EL (cell line): Measurements from ENCODE around the gene CYS1.
"Not testable (repeated sequence)": the region's sequence is repeated elsewhere in the genome, so short reads cannot be mapped to it uniquely, and the experiment has no call there.

Experiments
- DNase-seq: peaks from one replicate; pipeline ENCODE4 v3.0.0-alpha.2; 2016

CYS1 gene

GRCh38 chr2:10045561-10046355, 34.5 kb downstream of the CYS1 start:
- no peak for DNase-seq

- DNase-seq = peak; percentile 90
Measured at GRCh38 chr2:10043906-10044601, 36.2 kb downstream of the CYS1 start.

- peak; percentile 90 for DNase-seq
Measured at GRCh38 chr2:10043256-10043905, 36.8 kb downstream of the CYS1 start, which contains the start of gene KLF11. Gene KLF11 (plus strand): TSS chr2:10043550. CDS start chr2:10043717, 167 bp downstream.

- DNase-seq = peak; percentile 74
Measured at GRCh38 chr2:10042301-10043161, 37.7 kb downstream of the CYS1 start.

- no peak for DNase-seq
Measured at GRCh38 chr2:10041711-10042110, 38.5 kb downstream of the CYS1 start.

GRCh38 chr2:10039658-10040410, 40.4 kb downstream of the CYS1 start:
- DNase-seq = no peak

GRCh38 chr2:10038716-10039115, 41.5 kb downstream of the CYS1 start:
- no peak for DNase-seq

- no peak for DNase-seq
Measured at GRCh38 chr2:10038123-10038522, 42.1 kb downstream of the CYS1 start.

GRCh38 chr2:10036095-10036884, 43.9 kb downstream of the CYS1 start:
- peak; percentile 73 for DNase-seq

- DNase-seq = no peak
Measured at GRCh38 chr2:10035633-10036032, 44.6 kb downstream of the CYS1 start.

- DNase-seq = no peak
Measured at GRCh38 chr2:10035053-10035422, 45.2 kb downstream of the CYS1 start.

GRCh38 chr2:10034333-10035052, 45.7 kb downstream of the CYS1 start:
- no peak for DNase-seq

- DNase-seq = no peak
Measured at GRCh38 chr2:10033251-10034006, 46.8 kb downstream of the CYS1 start.

- no peak for DNase-seq
Measured at GRCh38 chr2:10032746-10033105, 47.5 kb downstream of the CYS1 start.

GRCh38 chr2:10031886-10032745, 48.1 kb downstream of the CYS1 start:
- no peak for DNase-seq

GRCh38 chr2:10030798-10031197, 49.4 kb downstream of the CYS1 start:
- DNase-seq = not testable (repeated sequence)

GRCh38 chr2:10030311-10030736, 49.9 kb downstream of the CYS1 start:
- no peak for DNase-seq

- DNase-seq = no peak
Measured at GRCh38 chr2:10029875-10030223, 50.4 kb downstream of the CYS1 start.
